Measurements from ENCODE around the gene KRT1. TPM values are rescaled to one million over a fixed set of nuclear protein-coding genes. Genes with fewer than 3 reads are reported as not detected.

Gene KRT1
- total RNA-seq, 2 donors from 2014 or later = 3.5 TPM; not detected in 1

GRCh38 chr12:52679875-52680274, 332 bp downstream of the KRT1 start:
- no peak for ATAC-seq (ENCODE audit: insufficient number of reproducible peaks, low FRiP score, low read depth)
- TF ChIP-seq, protein P1, sequence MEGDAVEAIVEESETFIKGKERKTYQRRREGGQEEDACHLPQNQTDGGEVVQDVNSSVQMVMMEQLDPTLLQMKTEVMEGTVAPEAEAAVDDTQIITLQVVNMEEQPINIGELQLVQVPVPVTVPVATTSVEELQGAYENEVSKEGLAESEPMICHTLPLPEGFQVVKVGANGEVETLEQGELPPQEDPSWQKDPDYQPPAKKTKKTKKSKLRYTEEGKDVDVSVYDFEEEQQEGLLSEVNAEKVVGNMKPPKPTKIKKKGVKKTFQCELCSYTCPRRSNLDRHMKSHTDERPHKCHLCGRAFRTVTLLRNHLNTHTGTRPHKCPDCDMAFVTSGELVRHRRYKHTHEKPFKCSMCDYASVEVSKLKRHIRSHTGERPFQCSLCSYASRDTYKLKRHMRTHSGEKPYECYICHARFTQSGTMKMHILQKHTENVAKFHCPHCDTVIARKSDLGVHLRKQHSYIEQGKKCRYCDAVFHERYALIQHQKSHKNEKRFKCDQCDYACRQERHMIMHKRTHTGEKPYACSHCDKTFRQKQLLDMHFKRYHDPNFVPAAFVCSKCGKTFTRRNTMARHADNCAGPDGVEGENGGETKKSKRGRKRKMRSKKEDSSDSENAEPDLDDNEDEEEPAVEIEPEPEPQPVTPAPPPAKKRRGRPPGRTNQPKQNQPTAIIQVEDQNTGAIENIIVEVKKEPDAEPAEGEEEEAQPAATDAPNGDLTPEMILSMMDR (IDR thresholded peaks at IDR 0.05) = no peak
- DNase-seq (ENCODE audit: low spot score) = no peak

GRCh38 chr12:52677671-52678070, 2.5 kb downstream of the KRT1 start:
- no peak overlapping the region for H3K4me3 ChIP-seq
- no peaks in the 10 kb centered on the region for H3K9me3 ChIP-seq
- ATAC-seq (ENCODE audit: insufficient number of reproducible peaks, low FRiP score, low read depth) (no peak), DNase-seq (ENCODE audit: low spot score) (no peak)
- H3K27me3 ChIP-seq (replicated peaks; ENCODE audit: insufficient read depth) = no peaks in the 10 kb centered on the region
- no peaks in the 10 kb centered on the region for H3K4me1 ChIP-seq (ENCODE audit: control insufficient read depth in 1 of 2, low read depth in 2 of 2)
- TF ChIP-seq, protein P1 (IDR thresholded peaks at IDR 0.05) = no peak
- no peaks in the 10 kb centered on the region for H3K36me3 ChIP-seq
- H3K27ac ChIP-seq = no peak overlapping the region

More at GRCh38 chr12:52679875-52680274, 332 bp downstream of the KRT1 start:
- Histone ChIP-seq H3K4me3 (no peak overlapping the region), H3K4me1 (ENCODE audit: control insufficient read depth in 1 of 2, low read depth in 2 of 2) (no peaks in the 10 kb centered on the region), H3K27ac (no peak overlapping the region), H3K27me3 (replicated peaks; ENCODE audit: insufficient read depth) (no peaks in the 10 kb centered on the region), H3K36me3 (no peaks in the 10 kb centered on the region), H3K9me3 (no peaks in the 10 kb centered on the region)

DNA sequence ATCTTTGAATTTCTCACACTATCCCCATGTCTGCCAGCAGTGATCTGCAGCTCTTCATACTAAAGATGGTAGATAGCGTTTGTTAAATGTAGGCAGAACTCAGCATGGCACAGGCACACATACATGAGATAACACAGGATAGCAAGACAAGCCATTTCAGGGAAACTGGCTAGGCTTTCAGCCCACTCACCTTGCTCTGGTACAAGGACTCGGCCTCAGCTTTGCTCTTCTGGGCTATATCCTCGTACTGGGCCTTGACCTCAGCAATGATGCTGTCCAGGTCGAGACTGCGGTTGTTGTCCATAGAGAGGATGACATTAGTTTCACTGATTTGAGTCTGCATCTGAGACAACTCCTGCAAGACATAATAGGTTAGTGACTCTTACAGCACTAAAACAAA, 3.1 kb downstream of the KRT1 start:
- ATAC-seq (ENCODE audit: insufficient number of reproducible peaks, low FRiP score, low read depth) = no peak
- TF ChIP-seq, protein P1 (IDR thresholded peaks at IDR 0.05) = no peak
- Histone ChIP-seq H3K4me1 (ENCODE audit: control insufficient read depth in 1 of 2, low read depth in 2 of 2) (no peaks in the 10 kb centered on the region), H3K27ac (no peak overlapping the region), H3K9me3 (no peaks in the 10 kb centered on the region), H3K4me3 (no peak overlapping the region), H3K36me3 (no peaks in the 10 kb centered on the region), H3K27me3 (replicated peaks; ENCODE audit: insufficient read depth) (no peaks in the 10 kb centered on the region)
- no peak for DNase-seq (ENCODE audit: low spot score)

- Histone ChIP-seq H3K27ac (no peak overlapping the region), H3K27me3 (replicated peaks; ENCODE audit: insufficient read depth) (no peaks in the 10 kb centered on the region), H3K36me3 (no peaks in the 10 kb centered on the region), H3K4me1 (ENCODE audit: control insufficient read depth in 1 of 2, low read depth in 2 of 2) (no peaks in the 10 kb centered on the region), H3K4me3 (no peak overlapping the region), H3K9me3 (no peaks in the 10 kb centered on the region)
- TF ChIP-seq, protein P1 (IDR thresholded peaks at IDR 0.05) = no peak
- DNase-seq (ENCODE audit: low spot score) (no peak), ATAC-seq (ENCODE audit: insufficient number of reproducible peaks, low FRiP score, low read depth) (no peak)
Observed at GRCh38 chr12:52676163-52676562, 4.0 kb downstream of the KRT1 start.

DNA sequence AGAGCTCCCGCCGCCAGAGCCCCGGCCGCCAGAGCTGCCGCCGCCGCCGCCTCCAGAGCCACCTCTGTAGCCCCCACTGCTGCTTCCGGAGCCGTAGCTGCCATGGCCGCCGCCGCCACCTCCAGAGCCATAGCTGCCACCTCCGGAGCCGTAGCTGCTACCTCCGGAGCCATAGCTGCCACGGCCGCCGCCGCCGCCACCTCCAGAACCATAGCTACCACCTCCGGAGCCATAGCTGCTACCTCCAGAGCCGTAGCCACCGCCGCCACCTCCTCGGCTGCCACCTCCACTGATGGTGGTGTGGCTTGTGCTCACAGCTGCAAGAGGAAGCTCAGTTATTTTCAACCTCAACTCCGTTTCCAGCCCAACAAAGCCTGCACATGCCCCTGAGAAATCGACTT, 4.9 kb downstream of the KRT1 start:
- Histone ChIP-seq H3K27me3 (replicated peaks; ENCODE audit: insufficient read depth) (no peaks in the 10 kb centered on the region), H3K27ac (no peak overlapping the region), H3K4me1 (ENCODE audit: control insufficient read depth in 1 of 2, low read depth in 2 of 2) (no peaks in the 10 kb centered on the region), H3K4me3 (no peak overlapping the region), H3K9me3 (no peaks in the 10 kb centered on the region), H3K36me3 (no peaks in the 10 kb centered on the region)
- TF ChIP-seq, protein P1 (IDR thresholded peaks at IDR 0.05) = no peak
- DNase-seq (ENCODE audit: low spot score) = no peak
- ATAC-seq (ENCODE audit: insufficient number of reproducible peaks, low FRiP score, low read depth) = no peak

All from thoracic aorta (tissue), 2 donors.